Measurements from ENCODE around the gene PDF. TPM values are rescaled to one million over a fixed set of nuclear protein-coding genes. Genes with fewer than 3 reads are reported as not detected.
"Not testable (repeated sequence)": the region's sequence is repeated elsewhere in the genome, so short reads cannot be mapped to it uniquely, and the experiment has no call there.

Gene PDF
- total RNA-seq, 1 donor from 2014 or later, result 10.1 TPM

GRCh38 chr16:69316595-69317034 is 13.8 kb downstream of the PDF start:
- no peak for DNase-seq (ENCODE audit: low read depth in 2 of 2)

GRCh38 chr16:69315486-69316311 is 14.7 kb downstream of the PDF start:
- no peak for DNase-seq (ENCODE audit: low read depth in 2 of 2)

GRCh38 chr16:69314534-69314933 is 15.9 kb downstream of the PDF start:
- DNase-seq (ENCODE audit: low read depth in 2 of 2), result no peak

- DNase-seq (ENCODE audit: low read depth in 2 of 2), result no peak
Observed at GRCh38 chr16:69313469-69313868, 16.9 kb downstream of the PDF start.

- DNase-seq (ENCODE audit: low read depth in 2 of 2), result peak in 1 of 2 donors; percentile 47
Observed at GRCh38 chr16:69311533-69312387, 18.6 kb downstream of the PDF start.

GRCh38 chr16:69310653-69311532 is 19.5 kb downstream of the PDF start, which contains the start of gene VPS4A:
VPS4A (plus strand) TSS chr16:69311350; CDS start chr16:69311512, 162 bp downstream.
- DNase-seq (ENCODE audit: low read depth in 2 of 2), result peak; percentile 90 to 97

GRCh38 chr16:69309316-69309715 is 21.1 kb downstream of the PDF start:
- peak in 1 of 2 donors; percentile 6 for DNase-seq (ENCODE audit: low read depth in 2 of 2)

GRCh38 chr16:69307856-69308255 is 22.5 kb downstream of the PDF start:
- DNase-seq (ENCODE audit: low read depth in 2 of 2), result no peak

- no peak for DNase-seq (ENCODE audit: low read depth in 2 of 2)
Observed at GRCh38 chr16:69307091-69307490, 23.3 kb downstream of the PDF start.

GRCh38 chr16:69306031-69306430 is 24.4 kb downstream of the PDF start:
- DNase-seq (ENCODE audit: low read depth in 2 of 2), result no peak

GRCh38 chr16:69302301-69302700 is 28.1 kb downstream of the PDF start:
- DNase-seq (ENCODE audit: low read depth in 2 of 2), result no peak

GRCh38 chr16:69301861-69302260 is 28.5 kb downstream of the PDF start:
- peak in 1 of 2 donors; percentile 36 for DNase-seq (ENCODE audit: low read depth in 2 of 2)

GRCh38 chr16:69301187-69301586 is 29.2 kb downstream of the PDF start:
- peak in 1 of 2 donors; percentile 42 for DNase-seq (ENCODE audit: low read depth in 2 of 2)

GRCh38 chr16:69298261-69298660 is 32.1 kb downstream of the PDF start:
- no peak for DNase-seq (ENCODE audit: low read depth in 2 of 2)

- not testable (repeated sequence) for DNase-seq (ENCODE audit: low read depth in 2 of 2)
Observed at GRCh38 chr16:69296771-69297170, 33.6 kb downstream of the PDF start.

- DNase-seq (ENCODE audit: low read depth in 2 of 2), result no peak
Observed at GRCh38 chr16:69294051-69294450, 36.3 kb downstream of the PDF start.

- DNase-seq (ENCODE audit: low read depth in 2 of 2), result no peak
Observed at GRCh38 chr16:69293401-69293800, 37.0 kb downstream of the PDF start.

GRCh38 chr16:69291657-69292056 is 38.7 kb downstream of the PDF start:
- not testable (repeated sequence) for DNase-seq (ENCODE audit: low read depth in 2 of 2)

GRCh38 chr16:69286941-69287713 is 43.3 kb downstream of the PDF start:
- peak; percentile 59 to 70 for DNase-seq (ENCODE audit: low read depth in 2 of 2)

- no peak for DNase-seq (ENCODE audit: low read depth in 2 of 2)
Observed at GRCh38 chr16:69285240-69285639, 45.1 kb downstream of the PDF start.
